HepG2 (cell line): ENCODE results near the gene CDK14. TPM values are rescaled to one million over a fixed set of nuclear protein-coding genes. Genes with fewer than 3 reads are reported as not detected.

Experiments used
- ATAC-seq: fragments of 200-7000 bp; cut with Tn5 transposase; 3 replicates; pipeline ENCODE4 v1.9.1; 2020; ENCODE audit warnings: mild to moderate bottlenecking, moderate library complexity
- BruUV-seq: library from RNA; stranded (reverse); fragments of 400-500 nt; replicated peaks from 2 replicates; lab custom pipeline; 2021; lab: Mats Ljungman, UMichigan
- CTCF ChIA-PET: fragments of 300-600 bp; formaldehyde crosslinking; extraction: SDS; loops from one replicate; lab custom pipeline; 2021; ENCODE audit warnings: low total read pairs, inconsistent platforms, low intra/inter-chr PET ratio; lab: Yijun Ruan, JAX
- POLR2A ChIA-PET: fragments of 350-600 bp; sonication (Branson Sonifier 250); formaldehyde crosslinking; loops from one replicate; lab custom pipeline; 2020; ENCODE audit warnings: antibody characterized with exemption, inconsistent platforms; lab: Yijun Ruan, JAX
- DNase-seq: peaks from one replicate; pipeline ENCODE4 v3.0.0-alpha.2; 2015; ENCODE audit warnings: low spot score
- FAIRE-seq: peaks from 3 replicates; lab custom pipeline; 2011; peaks lifted over from hg19 to GRCh38; lab: Jason Lieb, UNC
- H2AFZ ChIP-seq: one replicate; pipeline ENCODE4 v1.6.1; 2011; ENCODE audit warnings: low read length, inconsistent platforms
- H3K27ac ChIP-seq: fragments of 300-600 bp; 3 replicates; pipeline ENCODE4 v1.8.0; 2011; ENCODE audit warnings: mixed run types, mild to moderate bottlenecking, mixed read lengths, low read length, inconsistent platforms; ENCODE audit not compliant: insufficient read depth; ENCODE audit errors: extremely low read length
- H3K27me3 ChIP-seq, 2 experiments: fragments of 200-600 bp in 1 of 2; 2 replicates in 1 of 2; 3 replicates in 1 of 2; pipeline versions ENCODE4 v1.6.0 to v1.8.0; 2011; ENCODE audit warnings: low read length in 2 of 2, mild to moderate bottlenecking in 2 of 2, moderate library complexity in 2 of 2, inconsistent platforms in 1 of 2; ENCODE audit not compliant: insufficient read depth in 2 of 2, control insufficient read depth in 1 of 2
- H3K36me3 ChIP-seq, 2 experiments: fragments of 200-600 bp in 1 of 2; replicated peaks in 1 of 2; 2 replicates in 1 of 2; 3 replicates in 1 of 2; pipeline versions ENCODE4 v1.5.1 to v1.8.0; 2011; ENCODE audit warnings: low read length in 2 of 2, inconsistent platforms in 1 of 2; ENCODE audit not compliant: insufficient read depth in 2 of 2, control insufficient read depth in 1 of 2
- H3K4me1 ChIP-seq: 2 replicates; pipeline ENCODE4 v1.5.1; 2012; ENCODE audit warnings: low read length, inconsistent platforms; ENCODE audit not compliant: insufficient read depth
- H3K4me2 ChIP-seq: 2 replicates; pipeline ENCODE4 v1.6.0; 2011; ENCODE audit warnings: low read depth, low read length, inconsistent platforms
- H3K4me3 ChIP-seq, 3 experiments: fragments of 200-600 bp in 1 of 3; sonication (generic), shearing (Covaris generic) in 1 of 3; replicated peaks in 1 of 3; 2 replicates each; pipeline ENCODE4 v1.5.1; 2011 to 2016; ENCODE audit warnings: low read length in 3 of 3, inconsistent platforms in 2 of 3, low read depth in 2 of 3, mild to moderate bottlenecking in 2 of 3, control low read depth in 1 of 3, mixed read lengths in 1 of 3; ENCODE audit not compliant: insufficient read depth in 1 of 3
- H3K79me2 ChIP-seq: one replicate; pipeline ENCODE4 v1.6.1; 2011; ENCODE audit warnings: low read length, inconsistent platforms; ENCODE audit not compliant: insufficient read depth
- H3K9ac ChIP-seq: 2 replicates; pipeline ENCODE4 v1.6.0; 2011; ENCODE audit warnings: mild to moderate bottlenecking, low read depth, low read length, inconsistent platforms; ENCODE audit not compliant: insufficient read depth
- H3K9me3 ChIP-seq: 2 replicates; pipeline ENCODE4 v1.5.1; 2012; ENCODE audit warnings: mild to moderate bottlenecking, low read length
- H4K20me1 ChIP-seq: 2 replicates; pipeline ENCODE4 v1.6.0; 2011; ENCODE audit warnings: inconsistent platforms, mild to moderate bottlenecking, low read length, moderate library complexity; ENCODE audit not compliant: insufficient read depth
- CENPBD1 ChIP-seq: sonication (generic); formaldehyde crosslinking; IDR thresholded peaks from 2 replicates; pipeline ENCODE4 v1.8.0; 2022; ENCODE audit warnings: missing genetic modification reagents, low read depth, mild to moderate bottlenecking, borderline replicate concordance
- CTCF ChIP-seq: sonication (generic); formaldehyde crosslinking; IDR thresholded peaks from 2 replicates; pipeline ENCODE4 v1.5.0; 2020; ENCODE audit warnings: mild to moderate bottlenecking, missing genetic modification reagents, moderate library complexity
- RERE ChIP-seq: IDR thresholded peaks from 2 replicates; pipeline ENCODE4 v1.6.1; 2016; ENCODE audit warnings: low read depth, missing genetic modification reagents, missing compliant biosample characterization
- SMC3 ChIP-seq: IDR thresholded peaks from 2 replicates; pipeline ENCODE4 v1.6.1; 2011; ENCODE audit warnings: low read length, improper control_type of control experiment
- STAG1 ChIP-seq: sonication (generic); formaldehyde crosslinking; IDR thresholded peaks from 2 replicates; pipeline ENCODE4 v1.4.0; 2020; ENCODE audit warnings: missing genetic modification reagents
- WIZ ChIP-seq: sonication (generic); formaldehyde crosslinking; IDR thresholded peaks from 2 replicates; pipeline ENCODE4 v1.5.1; 2020; ENCODE audit warnings: mild to moderate bottlenecking, missing genetic modification reagents
- ZNF251 ChIP-seq: sonication (generic); formaldehyde crosslinking; IDR thresholded peaks from 2 replicates; pipeline ENCODE4 v1.9.0; 2021; ENCODE audit warnings: mild to moderate bottlenecking, missing genetic modification reagents
- ZNF362 ChIP-seq: sonication (generic); formaldehyde crosslinking; IDR thresholded peaks from 2 replicates; pipeline ENCODE4 v1.4.0; 2020; ENCODE audit warnings: missing genetic modification reagents, mild to moderate bottlenecking, borderline replicate concordance
- ZNF543 ChIP-seq: sonication (generic); formaldehyde crosslinking; IDR thresholded peaks from 2 replicates; pipeline ENCODE4 v1.4.0; 2020; ENCODE audit warnings: mild to moderate bottlenecking, missing genetic modification reagents
- WGBS: methylation state at CpG from one replicate; pipeline ENCODE4 v1.1.6; 2017; ENCODE audit warnings: low lambda C conversion rate; 5-methylcytosine and 5-hydroxymethylcytosine counted together
- in situ Hi-C: cut with HindIII; loops from 2 replicates; pipeline ENCODE4 v1.10.0; 2017; ENCODE audit warnings: low pct_unique_long_range_greater_than_20kb; ENCODE audit not compliant: extremely low pct_ligation_motif_present
- intact Hi-C: fragments of 100-400 bp; cut with micrococcal nuclease; formaldehyde crosslinking; loops from one replicate; pipeline ENCODE4 v1.10.0; 2022; ENCODE audit not compliant: unreplicated experiment
- polyA plus RNA-seq, 8 experiments: library from polyadenylated mRNA; depleted of rRNA in 3 of 8; stranded (reverse) in 7 of 8; unstranded in 1 of 8; fragments of >200 nt; fragmentation: Illumina TruSeq in 4 of 8; extraction: Trizol in 4 of 8; gene quantifications; 2 replicates each; pipeline versions ENCODE4 v1.2.1 to v1.2.3, GENCODE V29; 2011 to 2016; ENCODE audit warnings: low read depth in 4 of 8, missing spikeins in 1 of 8, mixed read lengths in 1 of 8; ENCODE audit not compliant: insufficient read depth in 1 of 8
- total RNA-seq, 5 experiments: library from RNA; depleted of rRNA; stranded (reverse); fragments of >200 nt; fragmentation: Illumina TruSeq; extraction: Trizol; gene quantifications; 2 replicates each; pipeline ENCODE4 v1.2.3, GENCODE V29; 2016; ENCODE audit warnings: low read depth in 1 of 5

The CDK14 gene
- total and polyA plus RNA-seq, 2 of the 13 experiments (the other 11 are each of a cell fraction or from before 2014, with no cell fraction given), result 0.26 to 0.71 TPM

- ChIA-PET POLR2A (no interaction called here), CTCF (interaction anchor here (1.2 to 2.0 kb wide), 4 partner anchors 547 to 791 kb away, joined by 5 to 11 read pairs (median 6); partner anchors contain the start of gene MTERF1)
- intact Hi-C loops (loop anchor here (1.0 to 10.0 kb wide), 5 partner anchors 195 to 795 kb away; partner anchors contain the start of gene MTERF1), in situ Hi-C loops (loop anchor here (5.0 to 25.0 kb wide), 2 partner anchors 548 to 698 kb away; no protein-coding TSS in a partner anchor)
- Histone ChIP-seq H4K20me1 (no peaks in the 10 kb centered on the region), H3K4me1 (no peaks in the 10 kb centered on the region), H3K36me3 (no peaks in the 10 kb centered on the region), H3K9ac (no peak overlapping the region), H3K9me3 (no peaks in the 10 kb centered on the region), H3K27ac (no peak overlapping the region), H3K27me3 (no peaks in the 10 kb centered on the region), H3K4me3 (no peak overlapping the region), H3K79me2 (no peaks in the 10 kb centered on the region), H2AFZ (no peak overlapping the region), H3K4me2 (0 out of 2 replicates have a peak overlapping the region, but pooled peaks have one; percentile 29)
- DNase-seq, result peak; percentile 16
- BruUV-seq, result no TSS peak
- TF ChIP-seq ZNF251 (no peak), CENPBD1 (CRISPR knock-in tag) (no peak), RERE (no peak), ZNF543 (no peak), STAG1 (CRISPR knock-in tag) (peak; percentile 54; the same call in 1 of the 2 replicates), SMC3 (peak; percentile 28), ZNF362 (CRISPR knock-in tag) (peak; percentile 90), WIZ (CRISPR knock-in tag) (no peak), CTCF (peak; percentile 59)
- no peak for FAIRE-seq
- 0% methylated on average over 5 of the region's 5 CpGs for WGBS
- peak; percentile 69 for ATAC-seq
Measured at GRCh38 chr7:91089382-91089963, 493.4 kb downstream of the CDK14 start.
